Lower leg skin (tissue), 3 donors: ENCODE data around the gene ADGRV1.

Experiments used
- CTCF ChIP-seq, 3 donors: fragments of 450-650 bp; IDR thresholded peaks; one replicate each; pipeline ENCODE4 v1.5.1; 2016; ENCODE audit warnings: antibody characterized with exemption in 3 of 3, mild to moderate bottlenecking in 3 of 3, moderate library complexity in 2 of 3
- POLR2A ChIP-seq, 2 donors: fragments of 450-650 bp; IDR thresholded peaks; one replicate each; pipeline ENCODE4 v1.6.1; 2016 to 2017; ENCODE audit warnings: antibody characterized with exemption in 2 of 2, mild to moderate bottlenecking in 1 of 2, moderate library complexity in 1 of 2

- no peak for TF ChIP-seq CTCF (IDR thresholded peaks at IDR 0.05)
- TF ChIP-seq POLR2A (IDR thresholded peaks at IDR 0.05) = no peak
These were observed 85.5 kb downstream of the ADGRV1 start for GRCh38 chr5:90644132-90644531.
